HG02870 (cell line): ENCODE results near the gene NOS1.

Source experiments
- ATAC-seq: cut with Tn5 transposase; IDR thresholded peaks from one replicate; pipeline ENCODE4 v1.9.1; 2021; ENCODE audit warnings: mild to moderate bottlenecking, moderate library complexity; ENCODE audit not compliant: unreplicated experiment

Gene NOS1

GRCh38 chr12:117363953-117364486, 2.6 kb upstream of the NOS1 start:
- ATAC-seq = no peak

DNA sequence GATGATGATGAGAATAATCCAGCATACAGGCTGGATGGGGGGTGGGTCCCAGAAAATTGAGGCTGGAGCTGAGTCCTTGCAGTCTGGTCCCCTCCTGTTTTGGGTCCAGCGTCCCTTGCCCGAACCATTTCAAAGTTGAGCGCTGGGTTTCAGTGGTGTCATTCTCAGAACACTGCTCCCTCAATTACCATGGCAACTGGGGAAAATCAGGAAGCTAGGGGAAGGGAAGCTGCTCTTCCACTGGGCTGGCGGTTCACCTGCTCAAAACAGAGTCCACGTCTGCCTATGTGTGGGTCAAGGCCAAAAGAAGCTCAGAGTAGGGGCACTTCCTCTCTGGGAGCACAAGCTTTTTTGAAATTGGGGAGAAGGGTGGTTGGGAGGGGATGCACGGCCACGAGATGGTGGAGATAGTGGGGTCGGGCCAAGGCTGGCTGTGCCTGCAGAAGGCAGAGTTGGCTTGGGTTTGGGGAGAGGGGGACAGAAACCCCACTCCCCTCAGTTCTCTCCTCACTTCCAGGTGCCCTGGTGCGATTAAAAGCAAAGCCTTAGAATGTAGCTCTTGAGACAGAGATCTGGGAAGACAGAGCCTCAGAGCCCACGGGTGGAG, 1.7 kb upstream of the NOS1 start:
- no peak for ATAC-seq

DNA sequence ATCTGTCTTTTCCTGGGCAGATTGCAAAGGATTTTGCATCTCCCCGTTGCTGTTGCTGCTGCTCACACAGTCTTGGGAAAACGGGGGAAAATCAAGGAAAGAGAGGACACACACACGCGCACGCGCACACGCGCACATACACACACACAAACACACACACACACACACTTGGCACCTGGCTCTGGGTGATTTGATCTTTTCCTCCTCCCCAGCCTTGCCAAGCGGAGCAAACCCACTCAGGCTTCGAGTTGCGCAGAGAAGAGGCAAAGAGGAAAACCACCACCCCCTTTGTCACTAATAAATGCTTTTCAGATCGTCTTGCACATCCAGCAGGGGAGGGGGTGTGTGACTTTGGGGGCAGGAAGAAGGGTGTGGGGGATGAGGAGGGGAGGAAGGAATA, 965 bp upstream of the NOS1 start:
- ATAC-seq = no peak

- no peak for ATAC-seq
Measured at GRCh38 chr12:117361905-117362304, 479 bp upstream of the NOS1 start.

- no peak for ATAC-seq
Measured at GRCh38 chr12:117360551-117361346, 677 bp downstream of the NOS1 start.

DNA sequence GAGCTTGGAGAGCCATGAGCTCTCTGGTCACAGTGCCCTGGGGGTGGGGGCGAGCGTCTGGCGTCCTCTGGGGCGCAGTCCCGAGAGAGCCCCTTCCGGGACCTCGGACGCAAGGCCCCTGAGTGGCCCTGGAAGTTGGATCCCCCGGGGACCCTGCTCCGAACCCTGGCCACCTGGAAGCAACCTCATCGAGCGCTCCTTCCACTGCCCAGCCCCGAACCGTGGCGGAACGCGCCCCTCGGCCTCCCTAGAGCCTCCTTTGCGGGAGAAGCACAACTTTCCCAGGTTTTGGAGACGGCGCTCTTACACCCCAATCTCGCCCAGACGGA, 1.2 kb downstream of the NOS1 start:
- ATAC-seq = no peak

GRCh38 chr12:117359029-117359845, 2.2 kb downstream of the NOS1 start:
- ATAC-seq = no peak

- no peak for ATAC-seq
Measured at GRCh38 chr12:117356048-117356447, 5.4 kb downstream of the NOS1 start.

GRCh38 chr12:117352883-117353282, 8.5 kb downstream of the NOS1 start:
- no peak for ATAC-seq

GRCh38 chr12:117352206-117352605, 9.2 kb downstream of the NOS1 start:
- ATAC-seq = no peak

- ATAC-seq = no peak
Measured at GRCh38 chr12:117350140-117350539, 11.3 kb downstream of the NOS1 start.

DNA sequence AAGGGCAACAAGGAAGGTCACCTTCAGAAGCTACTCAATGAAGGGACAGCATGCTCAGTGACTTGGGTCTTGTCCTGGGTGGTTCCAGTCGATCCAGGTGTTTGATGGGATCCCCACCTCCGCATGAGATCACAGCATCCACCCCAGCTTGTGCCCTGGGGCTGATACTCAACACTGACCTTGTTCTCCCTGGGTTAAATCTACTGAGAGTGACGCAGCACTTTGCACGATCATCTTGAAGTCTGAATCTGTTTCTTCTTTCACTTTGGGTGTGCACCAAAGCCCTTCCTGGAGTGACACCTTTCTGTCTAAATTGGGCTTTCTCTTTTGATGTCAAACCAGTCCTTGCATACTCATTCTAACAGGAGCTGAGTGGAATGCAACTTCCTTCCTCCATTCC, 13.8 kb downstream of the NOS1 start:
- ATAC-seq = no peak

DNA sequence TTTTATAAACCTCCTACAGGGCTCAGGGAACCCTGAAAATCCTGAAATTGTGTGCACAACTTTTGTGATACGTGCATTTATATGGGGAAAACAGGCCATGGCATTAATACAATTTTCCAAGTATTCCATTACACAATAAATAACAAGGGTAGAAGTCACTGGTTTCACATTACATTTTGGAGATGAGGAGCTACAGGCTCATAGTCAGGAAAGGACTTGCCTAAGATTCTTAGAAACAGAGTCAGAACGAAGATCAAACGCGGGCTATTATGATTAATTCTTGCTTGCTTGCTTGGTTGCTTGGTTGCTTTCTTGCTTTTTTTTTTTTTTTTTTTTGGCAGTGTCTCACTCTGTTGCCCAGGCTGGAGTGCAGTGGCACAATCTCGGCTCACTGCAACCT, 16.7 kb downstream of the NOS1 start:
- no peak for ATAC-seq

- ATAC-seq = no peak
Measured at GRCh38 chr12:117343849-117344248, 17.6 kb downstream of the NOS1 start.

DNA sequence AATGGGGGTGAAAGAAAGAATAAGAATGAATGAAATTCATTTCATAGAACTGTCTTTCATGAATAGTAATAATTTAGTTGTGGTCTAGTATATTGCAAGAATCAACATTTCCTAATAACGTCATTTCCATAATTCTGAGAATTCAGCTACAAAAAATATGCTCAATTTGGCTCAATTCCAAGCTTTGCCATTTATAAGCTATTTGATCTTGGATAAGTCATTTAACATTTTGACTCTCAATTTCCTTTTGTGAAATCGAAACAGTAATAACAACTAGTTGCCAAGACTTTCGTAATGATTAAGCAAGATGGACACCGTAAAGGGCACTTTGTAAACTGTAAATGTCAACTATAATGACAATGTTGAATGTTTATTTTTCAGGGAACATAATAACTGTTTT, 18.1 kb downstream of the NOS1 start:
- no peak for ATAC-seq

- ATAC-seq = no peak
Measured at GRCh38 chr12:117342682-117343081, 18.7 kb downstream of the NOS1 start.

DNA sequence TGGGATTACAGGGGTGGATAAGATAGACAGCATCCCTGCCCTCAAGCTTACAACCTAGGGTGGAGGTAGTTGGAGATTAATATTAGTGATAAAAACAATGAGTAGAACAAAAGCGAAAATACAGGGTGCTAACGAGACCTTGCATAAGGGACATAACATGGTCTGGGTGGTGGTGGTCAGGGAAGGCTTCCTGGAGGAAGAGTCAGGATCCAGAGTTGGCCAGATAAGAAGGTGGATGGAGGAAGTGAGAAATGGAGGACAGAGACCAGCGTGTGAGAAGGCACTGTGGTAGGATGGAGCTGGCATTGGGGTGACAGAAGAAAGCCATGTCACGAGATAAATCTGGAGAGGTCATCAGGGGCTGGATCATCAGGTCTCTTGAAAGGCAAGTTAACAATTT, 19.2 kb downstream of the NOS1 start:
- ATAC-seq = no peak

DNA sequence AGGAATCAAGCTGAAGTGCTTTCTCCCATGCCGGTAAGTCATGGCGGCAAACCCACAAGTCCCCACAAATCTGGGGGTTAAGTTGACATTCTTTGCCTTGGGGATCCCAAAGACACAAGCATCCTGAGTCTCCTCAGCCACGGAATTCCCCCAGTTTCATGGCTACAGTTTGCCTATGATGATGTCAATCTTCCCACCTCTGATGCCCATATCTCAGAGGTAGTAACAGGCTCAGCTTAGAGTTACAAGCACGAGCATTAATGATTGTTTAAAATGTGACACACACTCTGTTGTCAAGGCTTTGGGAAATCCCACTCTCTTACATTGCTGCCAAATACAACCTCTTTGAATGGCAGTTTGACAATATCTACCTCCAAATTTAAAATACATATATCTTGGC, 22.3 kb downstream of the NOS1 start:
- ATAC-seq = no peak

- ATAC-seq = no peak
Measured at GRCh38 chr12:117334855-117335587, 26.4 kb downstream of the NOS1 start.

GRCh38 chr12:117334051-117334450, 27.4 kb downstream of the NOS1 start:
- no peak for ATAC-seq

GRCh38 chr12:117333331-117333881, 28.0 kb downstream of the NOS1 start:
- ATAC-seq = no peak
